HEK293 (cell line): ENCODE data around the gene AGMAT.

Source experiments
- CTCF ChIA-PET: fragments of 350-600 bp; formaldehyde crosslinking; extraction: SDS; loops from one replicate; lab custom pipeline; 2021; ENCODE audit warnings: antibody characterized with exemption; lab: Yijun Ruan, JAX
- POLR2A ChIA-PET: fragments of 300-600 bp; formaldehyde crosslinking; extraction: SDS; loops from one replicate; lab custom pipeline; 2020; ENCODE audit warnings: antibody characterized with exemption, inconsistent platforms; lab: Yijun Ruan, JAX
- H3K27ac ChIP-seq: fragments of 200-500 bp; sonication (Bioruptor generic); 2 replicates; pipeline ENCODE4 v1.5.1; 2014; ENCODE audit warnings: low read depth, low read length, control low read depth, inconsistent platforms; ENCODE audit errors: extremely low read depth
- H3K36me3 ChIP-seq, 2 experiments: fragments of 200-500 bp in 1 of 2; sonication (Bioruptor generic) in 1 of 2; 1 replicate in 1 of 2; 2 replicates in 1 of 2; pipeline ENCODE4 v1.5.1; 2014 to 2017; ENCODE audit warnings: inconsistent platforms in 2 of 2, low read length in 2 of 2; ENCODE audit not compliant: control insufficient read depth in 2 of 2, insufficient read depth in 1 of 2
- H3K4me1 ChIP-seq: fragments of 200-500 bp; sonication (Bioruptor generic); 2 replicates; pipeline ENCODE4 v1.5.1; 2014; ENCODE audit warnings: mild to moderate bottlenecking, low read length, inconsistent platforms; ENCODE audit not compliant: control insufficient read depth, insufficient read depth
- H3K4me3 ChIP-seq: 2 replicates; pipeline ENCODE4 v1.5.1; 2011; ENCODE audit warnings: low read depth, mild to moderate bottlenecking, control low read depth, low read length, moderate library complexity
- H3K9me3 ChIP-seq: fragments of 200-500 bp; sonication (Bioruptor generic); 2 replicates; pipeline ENCODE4 v1.5.1; 2014; ENCODE audit warnings: low read depth, low read length, inconsistent platforms; ENCODE audit not compliant: control insufficient read depth, insufficient read depth
- GLI2 ChIP-seq: fragments of 450-650 bp; formaldehyde crosslinking; IDR thresholded peaks from 2 replicates; pipeline ENCODE4; 2017; ENCODE audit warnings: missing biosample characterization, missing genetic modification characterization, low read depth, borderline replicate concordance
- HOXA7 ChIP-seq: sonication (generic); formaldehyde crosslinking; IDR thresholded peaks from 2 replicates; pipeline ENCODE4 v1.8.1; 2022; ENCODE audit warnings: missing genetic modification reagents, borderline replicate concordance
- OSR2 ChIP-seq: fragments of 450-650 bp; formaldehyde crosslinking; IDR thresholded peaks from 2 replicates; pipeline ENCODE4 v1.5.1; 2016; ENCODE audit warnings: missing biosample characterization, missing genetic modification characterization
- OVOL3 ChIP-seq: fragments of 450-650 bp; formaldehyde crosslinking; IDR thresholded peaks from 2 replicates; pipeline ENCODE4 v1.5.1; 2016; ENCODE audit warnings: missing biosample characterization, missing genetic modification characterization
- SP7 ChIP-seq: fragments of 450-650 bp; formaldehyde crosslinking; IDR thresholded peaks from 2 replicates; pipeline ENCODE4 v1.5.1; 2016; ENCODE audit warnings: missing biosample characterization, missing genetic modification characterization
- TRIM28 ChIP-seq: IDR thresholded peaks from 2 replicates; pipeline ENCODE4 v1.6.1; 2011; ENCODE audit warnings: low read length, control low read depth, borderline replicate concordance
- ZBTB20 ChIP-seq: fragments of 450-650 bp; formaldehyde crosslinking; IDR thresholded peaks from 2 replicates; pipeline ENCODE4 v1.5.1; 2016; ENCODE audit warnings: missing biosample characterization, missing genetic modification characterization
- ZEB2 ChIP-seq: fragments of 450-650 bp; formaldehyde crosslinking; IDR thresholded peaks from 2 replicates; pipeline ENCODE4 v1.5.1; 2016; ENCODE audit warnings: missing biosample characterization, missing genetic modification characterization
- ZFP3 ChIP-seq: fragments of 450-650 bp; formaldehyde crosslinking; IDR thresholded peaks from 2 replicates; pipeline ENCODE4 v1.5.1; 2016; ENCODE audit warnings: low read depth, missing biosample characterization, missing genetic modification characterization
- ZIC2 ChIP-seq: fragments of 450-650 bp; formaldehyde crosslinking; IDR thresholded peaks from 2 replicates; pipeline ENCODE4 v1.5.1; 2016; ENCODE audit warnings: missing biosample characterization, missing genetic modification characterization
- ZNF2 ChIP-seq: fragments of 450-650 bp; formaldehyde crosslinking; IDR thresholded peaks from 2 replicates; pipeline ENCODE4 v1.5.1; 2016; ENCODE audit warnings: missing biosample characterization, missing genetic modification characterization
- ZNF214 ChIP-seq: fragments of 450-650 bp; formaldehyde crosslinking; IDR thresholded peaks from 2 replicates; pipeline ENCODE4 v1.5.1; 2017; ENCODE audit warnings: missing biosample characterization, mild to moderate bottlenecking, missing genetic modification characterization, borderline replicate concordance
- ZNF354C ChIP-seq: fragments of 450-650 bp; formaldehyde crosslinking; IDR thresholded peaks from 2 replicates; pipeline ENCODE4 v1.5.1; 2016; ENCODE audit warnings: missing biosample characterization, missing genetic modification characterization, low read depth, borderline replicate concordance
- ZNF530 ChIP-seq: fragments of 450-650 bp; formaldehyde crosslinking; IDR thresholded peaks from 2 replicates; pipeline ENCODE4 v1.5.1; 2016; ENCODE audit warnings: low read depth, missing biosample characterization, missing genetic modification characterization
- ZNF561 ChIP-seq: fragments of 450-650 bp; IDR thresholded peaks from 2 replicates; pipeline ENCODE4 v1.5.1; 2018; ENCODE audit warnings: missing biosample characterization, missing genetic modification characterization, borderline replicate concordance
- ZNF596 ChIP-seq: fragments of 450-650 bp; IDR thresholded peaks from 2 replicates; pipeline ENCODE4 v1.5.0; 2018; ENCODE audit warnings: missing biosample characterization, mild to moderate bottlenecking, missing genetic modification characterization, moderate library complexity
- ZNF629 ChIP-seq: fragments of 450-650 bp; formaldehyde crosslinking; IDR thresholded peaks from 2 replicates; pipeline ENCODE4 v1.5.1; 2017; ENCODE audit warnings: missing biosample characterization, missing genetic modification characterization
- ZNF707 ChIP-seq: fragments of 450-650 bp; formaldehyde crosslinking; IDR thresholded peaks from 2 replicates; pipeline ENCODE4 v1.5.1; 2016; ENCODE audit warnings: missing biosample characterization, missing genetic modification characterization
- ZNF843 ChIP-seq: fragments of 450-650 bp; formaldehyde crosslinking; IDR thresholded peaks from 2 replicates; pipeline ENCODE4 v1.5.1; 2016; ENCODE audit warnings: missing biosample characterization, missing genetic modification characterization
- ZSCAN30 ChIP-seq: fragments of 450-650 bp; IDR thresholded peaks from 2 replicates; pipeline ENCODE4 v1.5.1; 2018; ENCODE audit warnings: missing biosample characterization, mild to moderate bottlenecking, missing genetic modification characterization, moderate library complexity
- TF ChIP-seq, protein P1 (sequence below): fragments of 450-650 bp; formaldehyde crosslinking; IDR thresholded peaks from 2 replicates; pipeline ENCODE4 v1.5.1; 2016; ENCODE audit warnings: missing biosample characterization, missing genetic modification characterization, borderline replicate concordance
- TF ChIP-seq, protein P2 (sequence below): fragments of 450-650 bp; formaldehyde crosslinking; IDR thresholded peaks from 2 replicates; pipeline ENCODE4 v1.5.1; 2016; ENCODE audit warnings: missing biosample characterization, missing genetic modification characterization
- TF ChIP-seq, protein P3 (sequence below): fragments of 450-650 bp; IDR thresholded peaks from 2 replicates; pipeline ENCODE4 v1.5.1; 2018; ENCODE audit warnings: missing biosample characterization, mild to moderate bottlenecking, missing genetic modification characterization
- TF ChIP-seq, protein P4 (sequence below): fragments of 450-650 bp; formaldehyde crosslinking; IDR thresholded peaks from 2 replicates; pipeline ENCODE4 v1.5.1; 2017; ENCODE audit warnings: missing biosample characterization, missing genetic modification characterization
- TF ChIP-seq, protein P5 (sequence below): fragments of 450-650 bp; formaldehyde crosslinking; IDR thresholded peaks from 2 replicates; pipeline ENCODE4 v1.5.1; 2016; ENCODE audit warnings: missing biosample characterization, missing genetic modification characterization
- TF ChIP-seq, protein P6 (sequence below): sonication (generic); formaldehyde crosslinking; IDR thresholded peaks from 2 replicates; pipeline ENCODE4 v1.8.1; 2022; ENCODE audit warnings: mild to moderate bottlenecking, moderate library complexity, missing genetic modification reagents

AGMAT gene

DNA sequence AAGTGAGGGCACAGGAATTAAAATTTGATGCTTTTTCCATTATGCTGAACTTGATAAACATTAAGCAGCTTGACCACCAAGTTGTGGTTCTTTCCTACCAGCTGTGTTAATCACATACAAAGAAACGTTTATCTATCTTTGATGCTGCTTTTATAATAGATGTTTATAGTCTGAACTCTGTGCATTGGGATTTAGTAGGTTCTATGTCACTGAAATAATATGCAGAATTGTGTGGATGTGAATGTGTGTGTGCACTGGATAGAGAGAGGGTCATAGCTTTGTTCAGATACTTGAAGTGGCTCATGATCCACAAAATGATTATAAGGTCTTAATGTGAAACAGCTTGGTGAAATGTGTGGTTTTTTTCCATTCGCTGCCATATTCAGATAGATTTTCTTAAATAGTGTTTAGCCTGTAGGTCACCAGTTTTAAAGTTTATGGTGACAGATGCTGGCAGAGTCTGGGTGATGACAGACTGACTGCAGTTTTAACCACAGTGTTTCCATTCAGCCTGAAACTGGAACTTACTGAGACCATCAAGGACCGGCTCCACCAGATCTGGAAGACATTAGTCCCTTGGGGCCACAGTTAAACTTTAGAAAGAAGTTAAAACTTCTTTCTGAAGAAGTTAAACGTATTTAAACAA, 42.6 kb upstream of the AGMAT start:
- Histone ChIP-seq H3K36me3 (peaks cover 17 to 57% of the 10 kb centered on the region in 2 experiments), H3K27ac (no peak overlapping the region)
- POLR2A ChIA-PET = interaction anchor here (0.6 kb wide), 1 partner anchor 75 kb away, joined by 5 read pairs; no protein-coding TSS in a partner anchor
- TF ChIP-seq, protein P1, sequence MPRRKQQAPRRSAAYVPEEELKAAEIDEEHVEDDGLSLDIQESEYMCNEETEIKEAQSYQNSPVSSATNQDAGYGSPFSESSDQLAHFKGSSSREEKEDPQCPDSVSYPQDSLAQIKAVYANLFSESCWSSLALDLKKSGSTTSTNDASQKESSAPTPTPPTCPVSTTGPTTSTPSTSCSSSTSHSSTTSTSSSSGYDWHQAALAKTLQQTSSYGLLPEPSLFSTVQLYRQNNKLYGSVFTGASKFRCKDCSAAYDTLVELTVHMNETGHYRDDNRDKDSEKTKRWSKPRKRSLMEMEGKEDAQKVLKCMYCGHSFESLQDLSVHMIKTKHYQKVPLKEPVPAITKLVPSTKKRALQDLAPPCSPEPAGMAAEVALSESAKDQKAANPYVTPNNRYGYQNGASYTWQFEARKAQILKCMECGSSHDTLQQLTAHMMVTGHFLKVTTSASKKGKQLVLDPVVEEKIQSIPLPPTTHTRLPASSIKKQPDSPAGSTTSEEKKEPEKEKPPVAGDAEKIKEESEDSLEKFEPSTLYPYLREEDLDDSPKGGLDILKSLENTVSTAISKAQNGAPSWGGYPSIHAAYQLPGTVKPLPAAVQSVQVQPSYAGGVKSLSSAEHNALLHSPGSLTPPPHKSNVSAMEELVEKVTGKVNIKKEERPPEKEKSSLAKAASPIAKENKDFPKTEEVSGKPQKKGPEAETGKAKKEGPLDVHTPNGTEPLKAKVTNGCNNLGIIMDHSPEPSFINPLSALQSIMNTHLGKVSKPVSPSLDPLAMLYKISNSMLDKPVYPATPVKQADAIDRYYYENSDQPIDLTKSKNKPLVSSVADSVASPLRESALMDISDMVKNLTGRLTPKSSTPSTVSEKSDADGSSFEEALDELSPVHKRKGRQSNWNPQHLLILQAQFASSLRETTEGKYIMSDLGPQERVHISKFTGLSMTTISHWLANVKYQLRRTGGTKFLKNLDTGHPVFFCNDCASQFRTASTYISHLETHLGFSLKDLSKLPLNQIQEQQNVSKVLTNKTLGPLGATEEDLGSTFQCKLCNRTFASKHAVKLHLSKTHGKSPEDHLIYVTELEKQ (tag by site-specific recombination) = peak; percentile 81
- peak; percentile 21; the same call in 1 of the 2 replicates for TF ChIP-seq ZSCAN30
- no peak for TF ChIP-seq TRIM28
- peak; percentile 85 for TF ChIP-seq SP7
- TF ChIP-seq ZIC2 (tag by site-specific recombination) = no peak
- TF ChIP-seq, protein P2, sequence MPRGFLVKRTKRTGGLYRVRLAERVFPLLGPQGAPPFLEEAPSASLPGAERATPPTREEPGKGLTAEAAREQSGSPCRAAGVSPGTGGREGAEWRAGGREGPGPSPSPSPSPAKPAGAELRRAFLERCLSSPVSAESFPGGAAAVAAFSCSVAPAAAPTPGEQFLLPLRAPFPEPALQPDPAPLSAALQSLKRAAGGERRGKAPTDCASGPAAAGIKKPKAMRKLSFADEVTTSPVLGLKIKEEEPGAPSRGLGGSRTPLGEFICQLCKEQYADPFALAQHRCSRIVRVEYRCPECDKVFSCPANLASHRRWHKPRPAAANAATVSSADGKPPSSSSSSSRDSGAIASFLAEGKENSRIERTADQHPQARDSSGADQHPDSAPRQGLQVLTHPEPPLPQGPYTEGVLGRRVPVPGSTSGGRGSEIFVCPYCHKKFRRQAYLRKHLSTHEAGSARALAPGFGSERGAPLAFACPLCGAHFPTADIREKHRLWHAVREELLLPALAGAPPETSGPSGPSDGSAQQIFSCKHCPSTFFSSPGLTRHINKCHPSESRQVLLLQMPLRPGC (tag by site-specific recombination) = peak; percentile 59; the same call in 1 of the 2 replicates
- peak; percentile 77 for TF ChIP-seq ZEB2 (tag by site-specific recombination)
- TF ChIP-seq ZNF2 (tag by site-specific recombination) = peak; percentile 26; the same call in 1 of the 2 replicates
- TF ChIP-seq, protein P3, sequence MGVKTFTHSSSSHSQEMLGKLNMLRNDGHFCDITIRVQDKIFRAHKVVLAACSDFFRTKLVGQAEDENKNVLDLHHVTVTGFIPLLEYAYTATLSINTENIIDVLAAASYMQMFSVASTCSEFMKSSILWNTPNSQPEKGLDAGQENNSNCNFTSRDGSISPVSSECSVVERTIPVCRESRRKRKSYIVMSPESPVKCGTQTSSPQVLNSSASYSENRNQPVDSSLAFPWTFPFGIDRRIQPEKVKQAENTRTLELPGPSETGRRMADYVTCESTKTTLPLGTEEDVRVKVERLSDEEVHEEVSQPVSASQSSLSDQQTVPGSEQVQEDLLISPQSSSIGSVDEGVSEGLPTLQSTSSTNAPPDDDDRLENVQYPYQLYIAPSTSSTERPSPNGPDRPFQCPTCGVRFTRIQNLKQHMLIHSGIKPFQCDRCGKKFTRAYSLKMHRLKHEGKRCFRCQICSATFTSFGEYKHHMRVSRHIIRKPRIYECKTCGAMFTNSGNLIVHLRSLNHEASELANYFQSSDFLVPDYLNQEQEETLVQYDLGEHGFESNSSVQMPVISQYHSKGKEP = peak; percentile 69
- no peak for TF ChIP-seq ZNF354C
- peak; percentile 83 for TF ChIP-seq OSR2
- 0 out of 2 replicates have a peak, but pooled peaks have one; percentile 13 for TF ChIP-seq ZNF629 (tag by site-specific recombination)
- TF ChIP-seq, protein P4, sequence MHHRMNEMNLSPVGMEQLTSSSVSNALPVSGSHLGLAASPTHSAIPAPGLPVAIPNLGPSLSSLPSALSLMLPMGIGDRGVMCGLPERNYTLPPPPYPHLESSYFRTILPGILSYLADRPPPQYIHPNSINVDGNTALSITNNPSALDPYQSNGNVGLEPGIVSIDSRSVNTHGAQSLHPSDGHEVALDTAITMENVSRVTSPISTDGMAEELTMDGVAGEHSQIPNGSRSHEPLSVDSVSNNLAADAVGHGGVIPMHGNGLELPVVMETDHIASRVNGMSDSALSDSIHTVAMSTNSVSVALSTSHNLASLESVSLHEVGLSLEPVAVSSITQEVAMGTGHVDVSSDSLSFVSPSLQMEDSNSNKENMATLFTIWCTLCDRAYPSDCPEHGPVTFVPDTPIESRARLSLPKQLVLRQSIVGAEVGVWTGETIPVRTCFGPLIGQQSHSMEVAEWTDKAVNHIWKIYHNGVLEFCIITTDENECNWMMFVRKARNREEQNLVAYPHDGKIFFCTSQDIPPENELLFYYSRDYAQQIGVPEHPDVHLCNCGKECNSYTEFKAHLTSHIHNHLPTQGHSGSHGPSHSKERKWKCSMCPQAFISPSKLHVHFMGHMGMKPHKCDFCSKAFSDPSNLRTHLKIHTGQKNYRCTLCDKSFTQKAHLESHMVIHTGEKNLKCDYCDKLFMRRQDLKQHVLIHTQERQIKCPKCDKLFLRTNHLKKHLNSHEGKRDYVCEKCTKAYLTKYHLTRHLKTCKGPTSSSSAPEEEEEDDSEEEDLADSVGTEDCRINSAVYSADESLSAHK (tag by site-specific recombination) = peak; percentile 61; the same call in 1 of the 2 replicates
- TF ChIP-seq ZBTB20 = no peak
- TF ChIP-seq ZNF596 (tag by site-specific recombination) = no peak
- no peak for TF ChIP-seq ZNF707 (tag by site-specific recombination)
- TF ChIP-seq, protein P5, sequence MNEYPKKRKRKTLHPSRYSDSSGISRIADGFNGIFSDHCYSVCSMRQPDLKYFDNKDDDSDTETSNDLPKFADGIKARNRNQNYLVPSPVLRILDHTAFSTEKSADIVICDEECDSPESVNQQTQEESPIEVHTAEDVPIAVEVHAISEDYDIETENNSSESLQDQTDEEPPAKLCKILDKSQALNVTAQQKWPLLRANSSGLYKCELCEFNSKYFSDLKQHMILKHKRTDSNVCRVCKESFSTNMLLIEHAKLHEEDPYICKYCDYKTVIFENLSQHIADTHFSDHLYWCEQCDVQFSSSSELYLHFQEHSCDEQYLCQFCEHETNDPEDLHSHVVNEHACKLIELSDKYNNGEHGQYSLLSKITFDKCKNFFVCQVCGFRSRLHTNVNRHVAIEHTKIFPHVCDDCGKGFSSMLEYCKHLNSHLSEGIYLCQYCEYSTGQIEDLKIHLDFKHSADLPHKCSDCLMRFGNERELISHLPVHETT (tag by site-specific recombination) = no peak
- TF ChIP-seq HOXA7 (CRISPR knock-in tag) = no peak
- TF ChIP-seq ZNF530 (tag by site-specific recombination) = no peak
- no peak for TF ChIP-seq ZNF214 (tag by site-specific recombination)
- peak; percentile 75; the same call in 1 of the 2 replicates for TF ChIP-seq OVOL3 (tag by site-specific recombination)
- 0 out of 2 replicates have a peak, but pooled peaks have one; percentile 42 for TF ChIP-seq GLI2
- TF ChIP-seq ZFP3 (tag by site-specific recombination) = no peak
- TF ChIP-seq ZNF561 (tag by site-specific recombination) = peak; percentile 68; the same call in 1 of the 2 replicates
- TF ChIP-seq, protein P6, sequence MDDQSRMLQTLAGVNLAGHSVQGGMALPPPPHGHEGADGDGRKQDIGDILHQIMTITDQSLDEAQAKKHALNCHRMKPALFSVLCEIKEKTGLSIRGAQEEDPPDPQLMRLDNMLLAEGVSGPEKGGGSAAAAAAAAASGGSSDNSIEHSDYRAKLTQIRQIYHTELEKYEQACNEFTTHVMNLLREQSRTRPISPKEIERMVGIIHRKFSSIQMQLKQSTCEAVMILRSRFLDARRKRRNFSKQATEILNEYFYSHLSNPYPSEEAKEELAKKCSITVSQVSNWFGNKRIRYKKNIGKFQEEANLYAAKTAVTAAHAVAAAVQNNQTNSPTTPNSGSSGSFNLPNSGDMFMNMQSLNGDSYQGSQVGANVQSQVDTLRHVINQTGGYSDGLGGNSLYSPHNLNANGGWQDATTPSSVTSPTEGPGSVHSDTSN (CRISPR knock-in tag) = no peak
- TF ChIP-seq ZNF843 (tag by site-specific recombination) = peak; percentile 90

More for the DNA sequence above, 42.6 kb upstream of the AGMAT start:
- peaks cover 12% of the 10 kb centered on the region for H3K4me1 ChIP-seq
- H3K4me3 ChIP-seq = no peak overlapping the region
- CTCF ChIA-PET = no interaction called here
- H3K9me3 ChIP-seq = no peaks in the 10 kb centered on the region
